GM12873 (cell line): ENCODE data around the gene SLC14A1.

Experiments used
- CTCF ChIP-seq: IDR thresholded peaks from 2 replicates; pipeline ENCODE4 v1.5.1; 2012; ENCODE audit warnings: low read depth, mild to moderate bottlenecking, moderate library complexity, low read length, control low read depth; ENCODE audit not compliant: insufficient read depth; ENCODE audit errors: missing control alignments

Gene SLC14A1

GRCh38 chr18:45775241-45775676 lies 51.3 kb downstream of the SLC14A1 start:
- TF ChIP-seq CTCF, result no peak

- no peak for TF ChIP-seq CTCF
Measured at GRCh38 chr18:45775743-45776142, 51.8 kb downstream of the SLC14A1 start.

DNA sequence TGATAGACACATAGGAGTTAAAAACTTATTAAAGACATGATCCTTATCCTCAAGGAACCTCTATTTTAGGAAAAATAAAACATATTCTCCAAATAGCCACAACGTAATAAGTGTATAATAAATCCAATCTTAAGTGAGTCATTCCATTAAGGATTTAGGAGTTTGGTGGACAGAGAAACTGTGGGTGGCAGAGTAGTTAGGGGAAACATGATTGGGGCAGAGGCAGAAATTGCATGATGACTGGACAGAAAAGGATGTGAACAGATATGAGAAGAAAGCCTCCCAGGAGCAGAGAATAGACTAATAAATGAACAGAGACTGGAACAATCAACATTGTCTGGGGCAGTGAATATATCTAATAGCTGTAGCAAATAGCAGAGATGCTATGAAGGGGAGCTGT lies 53.4 kb downstream of the SLC14A1 start:
- TF ChIP-seq CTCF, result no peak

- TF ChIP-seq CTCF, result no peak
Measured at GRCh38 chr18:45780568-45780967, 56.6 kb downstream of the SLC14A1 start.

DNA sequence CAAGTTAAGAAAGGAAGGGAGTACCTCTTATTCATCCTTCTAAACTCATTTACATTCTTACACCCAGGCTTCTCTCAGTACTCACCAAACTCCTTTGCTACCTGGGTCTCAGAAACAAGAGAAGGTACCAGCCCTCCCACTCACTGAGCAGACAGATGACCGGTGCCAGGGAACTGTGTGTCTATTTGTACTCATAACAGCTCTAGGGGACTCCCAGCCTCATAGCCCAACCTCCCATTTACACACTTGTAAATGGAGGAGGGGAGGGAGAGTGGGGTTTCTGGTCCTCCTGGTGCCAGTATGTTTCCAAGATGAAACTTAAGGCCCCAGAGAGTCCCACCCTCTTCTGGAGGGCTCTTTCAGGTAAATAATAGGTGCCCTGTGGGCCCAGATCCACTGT lies 58.7 kb downstream of the SLC14A1 start:
- no peak for TF ChIP-seq CTCF

DNA sequence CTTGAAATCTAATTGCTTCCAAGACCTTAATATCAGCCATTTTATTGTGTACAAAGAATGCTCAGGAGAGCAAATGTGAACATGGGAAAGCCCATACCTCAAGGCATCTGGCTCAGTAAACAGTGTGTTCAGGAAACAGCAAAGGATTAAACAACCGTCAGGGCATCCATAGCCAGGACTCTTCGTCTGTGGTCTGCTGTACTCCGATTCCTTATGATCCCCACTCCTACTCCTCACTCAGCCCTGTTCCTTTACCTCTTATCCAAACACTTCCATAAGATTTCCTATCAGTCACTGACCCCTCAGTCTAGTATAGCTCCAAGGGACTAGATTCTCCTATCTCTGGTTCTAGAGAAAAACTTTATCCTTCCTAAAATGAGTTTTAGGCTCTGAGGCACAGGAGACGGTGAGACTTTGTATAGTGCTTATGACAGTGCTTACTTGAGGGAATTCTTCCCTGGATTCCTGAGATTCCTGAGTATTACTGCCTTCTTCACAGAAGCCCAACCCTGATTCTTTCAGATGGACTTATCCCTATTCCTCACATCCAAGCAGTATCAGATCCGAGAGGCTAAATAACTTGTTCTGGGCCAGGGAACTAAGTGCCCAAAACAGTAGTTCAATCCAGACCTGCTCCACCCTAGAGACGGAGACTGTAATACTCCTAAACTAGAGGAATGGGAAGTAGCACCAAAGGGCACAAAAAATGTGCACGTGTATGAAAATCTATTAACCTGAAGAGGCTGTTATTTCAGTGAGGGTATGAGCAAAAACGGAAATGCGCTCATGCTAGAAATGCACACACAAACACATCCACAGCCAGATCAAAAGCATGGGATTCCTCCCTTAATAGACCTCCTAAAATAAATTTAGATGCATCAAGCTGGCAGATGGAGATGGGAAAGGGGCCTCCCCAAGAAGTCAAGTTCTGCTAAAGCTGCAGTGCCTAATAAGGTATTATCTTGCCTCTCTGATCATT lies 59.4 kb downstream of the SLC14A1 start:
- TF ChIP-seq CTCF, result no peak

- TF ChIP-seq CTCF, result no peak
Measured at GRCh38 chr18:45785134-45785533, 61.2 kb downstream of the SLC14A1 start.
